Endothelial cell of umbilical vein (primary cell): Measurements from ENCODE around the gene JCAD. TPM values are rescaled to one million over a fixed set of nuclear protein-coding genes. Genes with fewer than 3 reads are reported as not detected.

Source experiments
- BruUV-seq: library from RNA; stranded (reverse); fragments of 400-500 nt; replicated peaks from 2 replicates; lab custom pipeline; 2021; lab: Mats Ljungman, UMichigan
- CTCF ChIA-PET: fragments of 300-600, 350-600 bp; sonication (Branson Sonifier 250); formaldehyde crosslinking; loops from one replicate; lab custom pipeline; 2021; ENCODE audit warnings: antibody characterized with exemption, inconsistent platforms; lab: Charles Lee
- POLR2A ChIA-PET: fragments of 300-600, 350-600 bp; sonication (Branson Sonifier 250); formaldehyde crosslinking; loops from one replicate; lab custom pipeline; 2021; ENCODE audit warnings: antibody characterized with exemption, inconsistent platforms; lab: Charles Lee
- DNase-seq: peaks from one replicate; pipeline ENCODE4 v3.0.0-alpha.2; 2011; ENCODE audit warnings: low read depth, low spot score
- FAIRE-seq: peaks from 2 replicates; lab custom pipeline; 2011; peaks lifted over from hg19 to GRCh38; lab: Jason Lieb, UNC
- H2AFZ ChIP-seq: 2 replicates; pipeline ENCODE4 v1.6.0; 2012; ENCODE audit warnings: low read depth, low read length, control low read depth, inconsistent platforms
- H3K27ac ChIP-seq: 2 replicates; pipeline ENCODE4 v1.5.1; 2011; ENCODE audit warnings: low read depth, mild to moderate bottlenecking, control low read depth, low read length, moderate library complexity; ENCODE audit not compliant: insufficient read depth
- H3K27me3 ChIP-seq, 2 experiments: 2 replicates each; pipeline versions ENCODE4 v1.6.0 to v1.6.1; 2011; ENCODE audit warnings: low read length in 2 of 2, mixed read lengths in 1 of 2; ENCODE audit not compliant: control insufficient read depth in 2 of 2, insufficient read depth in 2 of 2
- H3K36me3 ChIP-seq, 2 experiments: 2 replicates in 1 of 2; 3 replicates in 1 of 2; pipeline ENCODE4 v1.5.1; 2011; ENCODE audit warnings: low read length in 2 of 2, mild to moderate bottlenecking in 1 of 2, moderate library complexity in 1 of 2; ENCODE audit not compliant: control insufficient read depth in 2 of 2, insufficient read depth in 2 of 2; ENCODE audit errors: extremely low read depth in 1 of 2
- H3K4me1 ChIP-seq: 3 replicates; pipeline ENCODE4 v1.5.1; 2011; ENCODE audit warnings: mild to moderate bottlenecking, low read length; ENCODE audit not compliant: control insufficient read depth, insufficient read depth; ENCODE audit errors: extremely low read depth
- H3K4me2 ChIP-seq: 2 replicates; pipeline ENCODE4 v1.6.1; 2011; ENCODE audit warnings: low read length, control low read depth, mixed read lengths; ENCODE audit not compliant: insufficient read depth
- H3K4me3 ChIP-seq, 3 experiments: fragments of 200-600 bp in 1 of 3; sonication (generic), shearing (Covaris generic) in 1 of 3; replicated peaks in 1 of 3; 2 replicates each; pipeline ENCODE4 v1.5.1; 2011 to 2016; ENCODE audit warnings: control low read depth in 3 of 3, low read length in 3 of 3, mild to moderate bottlenecking in 2 of 3, inconsistent platforms in 1 of 3, low read depth in 1 of 3, moderate library complexity in 1 of 3; ENCODE audit not compliant: insufficient read depth in 1 of 3
- H3K79me2 ChIP-seq: 2 replicates; pipeline ENCODE4 v1.6.0; 2012; ENCODE audit warnings: low read length, inconsistent platforms; ENCODE audit not compliant: control insufficient read depth, insufficient read depth
- H3K9ac ChIP-seq: replicated peaks from 2 replicates; pipeline ENCODE3; 2011; ENCODE audit warnings: low read length, control low read depth; ENCODE audit not compliant: insufficient read depth; ENCODE audit errors: extremely low read depth
- H3K9me1 ChIP-seq: replicated peaks from 3 replicates; pipeline ENCODE4 v1.6.0; 2011; ENCODE audit warnings: mild to moderate bottlenecking, low read length; ENCODE audit not compliant: control insufficient read depth, insufficient read depth; ENCODE audit errors: extremely low read depth
- H3K9me3 ChIP-seq: replicated peaks from 2 replicates; pipeline ENCODE4 v1.5.1; 2012; ENCODE audit warnings: low read length, inconsistent platforms; ENCODE audit not compliant: control insufficient read depth, insufficient read depth
- H4K20me1 ChIP-seq: replicated peaks from 2 replicates; pipeline ENCODE3; 2011; ENCODE audit warnings: mild to moderate bottlenecking, low read length; ENCODE audit not compliant: control insufficient read depth, insufficient read depth; ENCODE audit errors: extremely low read depth
- EZH2 ChIP-seq: IDR thresholded peaks from 2 replicates; pipeline ENCODE4 v1.6.1; 2012; ENCODE audit warnings: borderline replicate concordance, low read depth, mild to moderate bottlenecking, moderate library complexity, low read length, inconsistent platforms; ENCODE audit not compliant: severe bottlenecking
- FOS ChIP-seq: IDR thresholded peaks from 2 replicates; pipeline ENCODE4 v1.6.1; 2011; ENCODE audit warnings: mild to moderate bottlenecking, low read length, moderate library complexity, borderline replicate concordance; ENCODE audit not compliant: insufficient read depth
- GATA2 ChIP-seq: IDR thresholded peaks from 2 replicates; pipeline ENCODE4 v1.7.0; 2011; ENCODE audit warnings: low read depth, mild to moderate bottlenecking, moderate library complexity, mixed read lengths, low read length; ENCODE audit not compliant: insufficient read length, insufficient read depth
- JUN ChIP-seq: IDR thresholded peaks from 2 replicates; pipeline ENCODE4 v1.6.1; 2011; ENCODE audit warnings: borderline replicate concordance, low read depth; ENCODE audit not compliant: insufficient read length, insufficient read depth
- MYC ChIP-seq: IDR thresholded peaks from one replicate; pipeline ENCODE4 v1.6.1; 2011; ENCODE audit warnings: mild to moderate bottlenecking, low read depth, low read length
- POLR2A ChIP-seq: IDR thresholded peaks from 2 replicates; pipeline ENCODE4 v1.6.1; 2012; ENCODE audit warnings: low read depth, mild to moderate bottlenecking, control low read depth, low read length
- POLR2AphosphoS5 ChIP-seq: IDR thresholded peaks from 2 replicates; pipeline ENCODE4 v1.6.1; 2012; ENCODE audit warnings: low read depth, mild to moderate bottlenecking, control low read depth, low read length, moderate library complexity; ENCODE audit not compliant: insufficient read depth
- dilution Hi-C: fragments of 300-500 bp; cut with MboI; formaldehyde crosslinking; loops from one replicate; pipeline ENCODE4 v1.15.0; 2019; ENCODE audit warnings: low sequenced_read_pairs; ENCODE audit not compliant: extremely low pct_ligation_motif_present
- intact Hi-C: fragments of 100-400 bp; cut with micrococcal nuclease; formaldehyde crosslinking; loops from one replicate; pipeline ENCODE4 v1.10.0; 2022
- polyA plus RNA-seq, 4 experiments: library from polyadenylated mRNA; depleted of rRNA in 3 of 4; stranded (reverse) in 3 of 4; unstranded in 1 of 4; fragments of >200 nt; gene quantifications; 2 replicates each; pipeline versions ENCODE4 v1.2.1 to v1.2.3, GENCODE V29; 2011 to 2012; ENCODE audit warnings: missing spikeins in 1 of 4
- total RNA-seq: library from RNA; stranded (reverse); gene quantifications from 2 replicates; pipeline ENCODE4 v1.2.3, GENCODE V29; 2021
- TF ChIP-seq, protein P1 (sequence below): IDR thresholded peaks from 2 replicates; pipeline ENCODE4 v1.6.1; 2011; ENCODE audit not compliant: insufficient read depth, insufficient read length
- TF ChIP-seq, protein P2 (sequence below), 2 donors: IDR thresholded peaks; 1 replicate in 1 of 2; 2 replicates in 1 of 2; pipeline ENCODE4 v1.5.1; 2011; ENCODE audit warnings: low read length in 2 of 2, mild to moderate bottlenecking in 2 of 2, moderate library complexity in 2 of 2, control low read depth in 1 of 2, inconsistent platforms in 1 of 2, low read depth in 1 of 2; ENCODE audit not compliant: insufficient read depth in 1 of 2; ENCODE audit errors: extremely low read depth in 1 of 2

JCAD gene
- total and polyA plus RNA-seq, 2 donors (not counting 3 experiments of a cell fraction or from before 2014, with no cell fraction given): 17.5 to 76.3 TPM

DNA sequence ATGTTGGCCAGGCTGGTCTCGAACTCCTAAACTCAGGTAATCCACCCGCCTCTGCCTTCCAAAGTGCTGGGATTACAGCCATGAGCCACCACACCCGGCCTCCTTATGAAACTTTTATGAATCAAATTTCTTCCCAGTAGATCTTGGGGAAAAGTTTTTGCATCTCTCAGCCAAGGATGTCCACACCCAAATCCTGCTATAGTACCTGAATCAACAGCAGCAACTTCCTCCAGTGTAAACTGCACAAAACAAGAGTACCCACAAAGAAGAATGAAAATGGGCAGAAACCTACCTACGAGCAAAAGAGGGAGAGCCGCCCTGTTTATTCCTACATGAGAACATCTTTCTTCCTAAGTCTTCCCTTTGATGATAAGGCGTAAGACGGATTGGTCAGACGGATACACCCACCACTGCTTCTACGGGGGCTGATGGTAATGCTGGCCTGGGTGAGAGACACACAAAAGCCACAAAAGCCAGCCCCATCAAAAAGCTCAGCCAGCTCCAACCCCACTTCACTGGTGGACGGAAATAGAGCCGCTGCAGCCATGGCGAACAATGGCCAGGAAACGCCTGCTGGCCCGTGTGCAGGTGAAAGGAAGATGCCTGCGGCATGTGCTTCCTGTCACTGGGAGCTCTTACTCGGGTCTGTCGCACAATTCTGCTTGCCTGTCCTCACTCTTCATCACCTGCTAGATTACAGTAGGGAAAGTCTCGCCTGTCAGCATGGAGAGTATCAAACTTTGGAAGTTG lies 10.4 kb downstream of the JCAD start:
- no peaks in the 10 kb centered on the region for H4K20me1 ChIP-seq
- intact Hi-C loops (loop anchor here (1.0 to 2.0 kb wide), 2 partner anchors 8 to 14 kb away; no protein-coding TSS in a partner anchor), dilution Hi-C loops (no loop called here)
- ChIA-PET POLR2A (interaction anchor here (0.6 to 1.7 kb wide), 4 partner anchors 9 to 44 kb away, joined by 3 to 9 read pairs (median 4); no protein-coding TSS in a partner anchor), CTCF (interaction anchor here (0.8 to 1.7 kb wide), 6 partner anchors 9 to 192 kb away, joined by 3 to 8 read pairs (median 4); no protein-coding TSS in a partner anchor)
- H3K27me3 ChIP-seq: no peaks in the 10 kb centered on the region
- H3K79me2 ChIP-seq: peaks cover 2% of the 10 kb centered on the region
- TF ChIP-seq, protein P1, sequence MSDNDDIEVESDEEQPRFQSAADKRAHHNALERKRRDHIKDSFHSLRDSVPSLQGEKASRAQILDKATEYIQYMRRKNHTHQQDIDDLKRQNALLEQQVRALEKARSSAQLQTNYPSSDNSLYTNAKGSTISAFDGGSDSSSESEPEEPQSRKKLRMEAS: peak; percentile 7
- peak; percentile 60 for TF ChIP-seq POLR2A
- no peak for TF ChIP-seq EZH2
- peak; percentile 57 for TF ChIP-seq POLR2AphosphoS5
- no peaks in the 10 kb centered on the region for H3K9me1 ChIP-seq
- no peaks in the 10 kb centered on the region for H3K9me3 ChIP-seq
- DNase-seq (peak; percentile 72), FAIRE-seq (peak; percentile 89)
- H2AFZ ChIP-seq: no peak overlapping the region
- H3K9ac ChIP-seq: no peak overlapping the region
- peak overlapping the region; percentile 19 for H3K4me2 ChIP-seq
- H3K4me3 ChIP-seq: no peak overlapping the region
- BruUV-seq: no TSS peak
- peaks cover 33% of the 10 kb centered on the region for H3K4me1 ChIP-seq
- H3K27ac ChIP-seq: peak overlapping the region; percentile 64
- peaks cover 10 to 36% of the 10 kb centered on the region in 2 experiments for H3K36me3 ChIP-seq

DNA sequence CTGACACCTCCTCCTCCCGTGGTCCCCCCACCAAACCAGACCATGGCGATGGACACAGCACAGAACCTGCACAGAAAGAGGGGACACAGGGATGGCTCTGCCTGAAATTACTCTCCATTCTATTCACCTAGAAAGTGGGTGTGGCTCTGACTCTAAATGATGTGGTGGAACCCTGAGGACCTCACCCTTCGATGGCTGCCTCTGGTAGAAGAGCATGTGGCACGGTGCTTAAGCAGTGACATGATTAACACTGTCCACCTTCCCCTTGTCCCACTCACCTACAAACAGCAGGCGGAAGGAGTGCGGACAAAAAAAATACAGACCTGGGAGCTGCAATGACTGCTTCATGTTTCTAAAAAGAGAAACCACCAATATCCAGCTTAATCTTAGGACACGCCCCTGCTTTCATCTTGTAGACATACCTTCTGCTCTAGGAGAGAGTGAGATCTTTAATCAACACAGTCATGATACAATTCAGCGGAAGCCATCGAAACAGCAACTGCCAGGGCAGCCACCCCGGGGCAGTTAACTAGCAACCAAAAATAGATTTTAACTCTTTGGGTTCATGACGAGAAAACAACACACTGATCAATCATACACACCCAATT lies 11.4 kb downstream of the JCAD start:
- ChIA-PET CTCF (interaction anchor here (1.7 kb wide), 1 partner anchor 21 kb away, joined by 8 read pairs; no protein-coding TSS in a partner anchor), POLR2A (no interaction called here)
- H3K27ac ChIP-seq: no peak overlapping the region
- dilution Hi-C loops: no loop called here
- H3K9me3 ChIP-seq: no peaks in the 10 kb centered on the region
- H3K9ac ChIP-seq: no peak overlapping the region
- BruUV-seq: no TSS peak
- no peak overlapping the region for H2AFZ ChIP-seq
- no peaks in the 10 kb centered on the region for H3K9me1 ChIP-seq
- no peak for FAIRE-seq
- no peak for DNase-seq
- peaks cover 2% of the 10 kb centered on the region for H3K79me2 ChIP-seq
- peaks cover 10 to 36% of the 10 kb centered on the region in 2 experiments for H3K36me3 ChIP-seq
- H3K4me3 ChIP-seq: no peak overlapping the region
- no peaks in the 10 kb centered on the region for H4K20me1 ChIP-seq
- TF ChIP-seq POLR2AphosphoS5 (no peak), EZH2 (no peak), JUN (no peak), POLR2A (no peak), GATA2 (no peak), FOS (no peak), MYC (no peak)
- TF ChIP-seq, protein P1: no peak
- TF ChIP-seq, protein P2, sequence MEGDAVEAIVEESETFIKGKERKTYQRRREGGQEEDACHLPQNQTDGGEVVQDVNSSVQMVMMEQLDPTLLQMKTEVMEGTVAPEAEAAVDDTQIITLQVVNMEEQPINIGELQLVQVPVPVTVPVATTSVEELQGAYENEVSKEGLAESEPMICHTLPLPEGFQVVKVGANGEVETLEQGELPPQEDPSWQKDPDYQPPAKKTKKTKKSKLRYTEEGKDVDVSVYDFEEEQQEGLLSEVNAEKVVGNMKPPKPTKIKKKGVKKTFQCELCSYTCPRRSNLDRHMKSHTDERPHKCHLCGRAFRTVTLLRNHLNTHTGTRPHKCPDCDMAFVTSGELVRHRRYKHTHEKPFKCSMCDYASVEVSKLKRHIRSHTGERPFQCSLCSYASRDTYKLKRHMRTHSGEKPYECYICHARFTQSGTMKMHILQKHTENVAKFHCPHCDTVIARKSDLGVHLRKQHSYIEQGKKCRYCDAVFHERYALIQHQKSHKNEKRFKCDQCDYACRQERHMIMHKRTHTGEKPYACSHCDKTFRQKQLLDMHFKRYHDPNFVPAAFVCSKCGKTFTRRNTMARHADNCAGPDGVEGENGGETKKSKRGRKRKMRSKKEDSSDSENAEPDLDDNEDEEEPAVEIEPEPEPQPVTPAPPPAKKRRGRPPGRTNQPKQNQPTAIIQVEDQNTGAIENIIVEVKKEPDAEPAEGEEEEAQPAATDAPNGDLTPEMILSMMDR (IDR thresholded peaks at IDR 0.05; ENCODE audit: extremely low read depth in 1 of 2, insufficient read depth in 1 of 2, low read depth in 1 of 2, low read length in 2 of 2): no peak
- intact Hi-C loops: loop anchor here (2.0 kb wide), 1 partner anchor 15 kb away; no protein-coding TSS in a partner anchor
- H3K4me2 ChIP-seq: no peak overlapping the region
- no peaks in the 10 kb centered on the region for H3K27me3 ChIP-seq
- H3K4me1 ChIP-seq: peaks cover 40% of the 10 kb centered on the region
